ENCODE measurements around the gene CDS2. TPM values are rescaled to one million over a fixed set of nuclear protein-coding genes. Genes with fewer than 3 reads are reported as not detected.
"Not testable (repeated sequence)": the region's sequence is repeated elsewhere in the genome, so short reads cannot be mapped to it uniquely, and the experiment has no call there.

CDS2 gene
- 10 to 100 TPM; 49.4 to 51.7 TPM for total RNA-seq

DNA sequence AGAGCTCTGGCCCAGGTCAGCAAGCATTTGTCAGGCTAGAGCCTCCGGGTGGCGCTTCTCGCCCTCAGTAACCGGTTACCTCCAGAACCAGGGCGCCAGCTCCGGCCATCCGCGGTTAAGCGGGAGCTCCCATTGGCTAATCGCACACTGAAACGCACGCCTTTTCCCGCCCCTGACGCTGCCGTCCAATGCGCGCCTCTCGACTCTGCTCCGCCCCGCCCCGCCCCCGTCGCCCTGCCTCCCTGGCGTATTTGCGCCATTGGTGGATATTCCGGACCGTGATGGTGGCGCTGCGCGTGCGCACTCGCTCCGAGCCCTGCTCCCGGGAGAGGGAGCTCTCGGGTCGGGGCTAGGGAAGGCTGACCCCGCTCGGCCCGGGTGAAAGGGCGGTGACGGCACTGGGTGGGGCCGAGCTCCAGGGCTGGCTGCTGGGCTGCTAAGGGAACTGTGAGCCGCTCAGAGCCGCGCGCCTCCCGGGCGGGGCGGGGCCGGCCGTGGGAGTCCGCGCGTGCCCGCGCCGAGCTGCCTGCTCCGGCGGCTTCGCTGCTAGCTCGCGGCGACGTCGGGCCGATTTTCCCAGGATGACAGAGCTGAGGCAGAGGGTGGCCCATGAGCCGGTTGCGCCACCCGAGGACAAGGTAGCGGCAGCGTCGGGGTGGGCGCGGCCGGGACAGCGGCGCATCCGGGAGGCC lies at the start of gene CDS2:
CDS2 (plus strand) TSS at position 497 of the 692 bp plus-strand sequence; CDS start at position 582, 85 bp downstream.
- POLR2A ChIA-PET: interaction anchor here (0.6 to 2.1 kb wide), 10 partner anchors 10 to 1359 kb away, joined by 3 to 21 read pairs (median 4); partner anchors contain the start of gene ADISSP

DNA sequence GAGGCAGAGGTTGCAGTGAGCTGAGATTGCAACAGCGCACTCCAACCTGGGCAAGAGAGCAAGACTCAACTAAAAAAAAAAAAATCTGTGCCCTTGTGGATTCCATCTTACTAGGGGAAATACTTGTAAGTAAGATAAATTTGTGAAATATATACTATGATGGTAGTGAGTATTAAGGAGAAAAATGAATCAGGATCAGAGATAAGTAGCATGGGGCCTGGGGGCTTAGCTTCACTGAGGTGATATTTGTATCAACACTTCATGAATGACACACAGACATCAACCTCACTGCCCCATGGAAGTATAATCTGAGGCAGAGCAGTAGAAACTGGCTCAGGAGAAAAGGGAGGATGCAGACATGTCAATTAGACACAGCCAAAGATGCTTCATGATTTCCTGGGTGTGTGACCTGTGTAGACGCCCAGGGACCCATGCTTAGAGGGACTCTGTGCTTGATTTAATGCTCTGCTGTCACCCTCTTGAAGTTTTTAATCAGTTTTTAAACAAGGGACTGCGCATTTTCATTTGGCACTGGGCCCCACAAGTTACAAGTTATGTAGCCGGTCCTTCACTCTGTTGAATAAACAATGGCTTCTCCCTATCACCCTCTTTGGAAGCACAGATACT lies 48.9 kb upstream of the CDS2 start:
- CTCF ChIA-PET: interaction anchor here (0.6 to 1.4 kb wide), 2 partner anchors 39 to 537 kb away, joined by 3 to 4 read pairs; no protein-coding TSS in a partner anchor

More for the DNA sequence above, at the start of gene CDS2:
- CTCF ChIA-PET: interaction anchor here (0.8 to 3.2 kb wide), 17 partner anchors 9 to 96 kb away, joined by 3 to 20 read pairs (median 5); no protein-coding TSS in a partner anchor

DNA sequence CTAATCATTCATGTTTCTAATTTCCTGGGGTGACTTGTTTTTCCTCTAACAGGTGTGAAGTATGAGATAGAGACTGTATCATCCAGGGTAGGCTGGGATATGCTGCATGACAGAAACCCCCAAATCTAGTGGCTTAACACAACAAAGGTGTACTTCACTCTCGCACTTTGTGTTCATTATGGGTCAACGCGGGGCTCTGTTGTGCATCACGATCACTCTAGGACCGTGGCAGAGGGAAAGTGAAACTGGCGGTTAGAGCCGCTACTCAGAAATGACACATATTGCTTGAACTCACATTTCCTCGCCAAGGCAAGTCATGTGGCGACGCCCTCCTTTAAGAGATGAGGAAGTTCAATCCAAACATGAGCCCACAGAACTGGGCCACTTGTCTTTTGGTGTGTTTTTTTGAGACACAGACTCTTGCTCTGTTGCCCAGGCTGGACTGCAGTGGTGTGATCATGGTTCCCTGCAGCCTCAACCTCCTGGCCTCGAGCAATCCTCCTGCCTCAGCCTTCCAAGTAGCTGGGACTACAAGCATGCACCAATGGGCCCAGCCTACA lies 48.3 kb upstream of the CDS2 start:
- ChIA-PET CTCF (interaction anchor here (0.6 to 2.1 kb wide), 3 partner anchors 21 to 537 kb away, joined by 3 to 5 read pairs (median 4); no protein-coding TSS in a partner anchor), POLR2A (interaction anchor here (0.7 to 1.3 kb wide), 2 partner anchors 123 to 265 kb away, joined by 3 to 4 read pairs; no protein-coding TSS in a partner anchor)

More for the DNA sequence above, 48.9 kb upstream of the CDS2 start:
- POLR2A ChIA-PET: interaction anchor here (1.3 kb wide), 1 partner anchor 264 kb away, joined by 4 read pairs; no protein-coding TSS in a partner anchor

DNA sequence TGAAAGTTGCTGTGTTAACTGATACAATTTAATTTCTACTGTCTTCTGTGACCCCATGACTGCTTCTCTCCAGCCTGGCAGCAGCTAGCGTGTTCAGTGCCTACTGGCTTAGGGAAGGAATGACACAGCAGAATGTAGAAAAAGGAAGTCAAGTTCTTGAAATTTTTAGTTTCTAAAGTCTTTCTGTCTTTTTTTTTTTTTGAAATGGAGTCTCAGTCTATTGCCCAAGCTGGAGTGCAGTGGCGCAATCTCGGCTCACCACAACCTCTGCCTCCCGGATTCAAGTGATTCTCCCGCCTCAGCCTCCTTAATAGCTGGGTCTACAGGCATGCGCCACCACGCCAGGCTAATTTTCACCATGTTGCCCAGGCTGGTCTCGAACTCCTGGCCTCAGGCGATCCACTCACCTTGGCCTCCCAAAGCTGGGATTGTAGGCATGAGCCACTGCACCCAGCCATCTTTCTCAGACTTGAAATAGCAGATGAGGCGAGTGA lies 46.4 kb upstream of the CDS2 start:
- POLR2A ChIA-PET: interaction anchor here (0.6 to 0.8 kb wide), 2 partner anchors 42 kb away, joined by 3 to 4 read pairs; no protein-coding TSS in a partner anchor

GRCh38 chr20:5085380-5085779 lies 41.4 kb upstream of the CDS2 start:
- POLR2A ChIA-PET: no interaction called here
- CTCF ChIA-PET: interaction anchor here (1.4 kb wide), 1 partner anchor 28 kb away, joined by 3 read pairs; no protein-coding TSS in a partner anchor

More for the DNA sequence above, 46.4 kb upstream of the CDS2 start:
- CTCF ChIA-PET: interaction anchor here (2.1 kb wide), 2 partner anchors 21 to 23 kb away, joined by 5 to 6 read pairs; no protein-coding TSS in a partner anchor

DNA sequence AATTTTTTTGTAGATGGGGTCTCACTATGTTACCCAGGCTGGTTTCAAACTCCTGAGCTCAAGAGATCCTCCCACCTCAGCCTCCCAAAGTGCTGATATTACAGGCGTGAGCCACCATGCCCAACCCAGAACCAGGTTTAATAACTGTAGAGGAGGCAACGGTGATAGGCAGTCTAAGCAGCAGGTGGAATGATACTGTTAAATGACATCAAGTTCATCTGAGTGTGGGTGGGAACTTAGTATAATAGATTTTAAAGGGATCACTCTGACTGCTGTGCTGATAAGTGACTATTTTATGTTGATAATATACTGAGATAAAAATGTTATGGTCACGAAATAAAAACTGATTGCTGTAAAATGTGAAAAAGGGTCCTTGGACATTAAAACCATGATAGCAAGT lies 38.1 kb upstream of the CDS2 start:
- ChIA-PET CTCF (interaction anchor here (0.8 kb wide), 1 partner anchor 32 kb away, joined by 3 read pairs; no protein-coding TSS in a partner anchor), POLR2A (interaction anchor here (0.6 kb wide), 1 partner anchor 13 kb away, joined by 4 read pairs; no protein-coding TSS in a partner anchor)

GRCh38 chr20:5090191-5090590 lies 36.6 kb upstream of the CDS2 start:
- CTCF ChIA-PET: interaction anchor here (3.0 kb wide), 1 partner anchor 11 kb away, joined by 11 read pairs; no protein-coding TSS in a partner anchor
- POLR2A ChIA-PET: no interaction called here

DNA sequence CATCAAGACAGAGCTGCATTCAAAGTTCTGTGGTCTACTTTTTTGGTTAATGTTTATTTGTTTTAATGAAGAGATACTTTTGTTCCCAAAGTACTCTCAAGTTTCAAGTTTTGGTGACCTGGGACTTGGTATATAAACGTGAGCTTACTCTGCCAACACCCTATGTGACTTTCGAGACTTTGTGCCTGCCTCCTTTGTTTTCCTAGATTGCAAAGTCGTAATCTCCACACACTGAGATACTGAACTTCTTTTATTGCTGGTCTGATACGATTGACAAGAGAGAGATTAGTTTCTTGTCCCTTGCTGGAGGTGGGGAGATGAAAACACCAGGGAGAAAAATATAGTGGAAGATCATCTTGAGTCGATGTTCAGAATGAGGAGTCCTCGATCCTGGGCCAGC lies 34.9 kb upstream of the CDS2 start:
- CTCF ChIA-PET: interaction anchor here (3.0 kb wide), 1 partner anchor 9 kb away, joined by 11 read pairs; no protein-coding TSS in a partner anchor

DNA sequence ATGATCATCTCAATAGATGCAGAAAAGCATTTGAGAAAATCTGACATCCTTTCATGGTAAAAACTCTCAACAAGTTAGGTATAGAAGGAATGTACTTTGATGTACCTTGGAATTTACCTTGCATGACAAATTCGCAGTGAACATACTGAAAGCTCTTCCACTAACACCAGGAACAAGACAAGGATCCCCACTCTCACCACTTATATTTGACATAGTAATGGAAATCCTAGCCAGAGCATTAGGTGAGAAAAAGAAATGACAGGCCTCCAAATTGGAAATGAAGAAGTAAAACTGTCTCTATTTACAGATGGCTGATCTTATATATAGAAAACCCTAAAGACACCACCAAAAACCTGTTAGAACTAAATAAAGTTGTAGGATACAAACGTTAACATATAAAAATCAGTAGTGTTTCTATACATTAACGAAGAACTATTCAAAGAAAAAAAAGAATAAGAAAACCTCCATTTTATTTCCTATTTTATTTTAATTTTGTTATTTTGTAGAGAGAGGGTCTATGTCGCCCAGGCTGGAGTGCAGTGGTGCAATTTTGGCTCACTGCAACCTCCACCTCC lies 34.0 kb upstream of the CDS2 start:
- ChIA-PET POLR2A (no interaction called here), CTCF (no interaction called here)

More for the DNA sequence above, 34.9 kb upstream of the CDS2 start:
- POLR2A ChIA-PET: no interaction called here

GRCh38 chr20:5095454-5095853 lies 31.4 kb upstream of the CDS2 start:
- POLR2A ChIA-PET: interaction anchor here (1.0 kb wide), 1 partner anchor 10 kb away, joined by 3 read pairs; no protein-coding TSS in a partner anchor
- CTCF ChIA-PET: interaction anchor here (1.8 kb wide), 1 partner anchor 38 kb away, joined by 6 read pairs; no protein-coding TSS in a partner anchor

DNA sequence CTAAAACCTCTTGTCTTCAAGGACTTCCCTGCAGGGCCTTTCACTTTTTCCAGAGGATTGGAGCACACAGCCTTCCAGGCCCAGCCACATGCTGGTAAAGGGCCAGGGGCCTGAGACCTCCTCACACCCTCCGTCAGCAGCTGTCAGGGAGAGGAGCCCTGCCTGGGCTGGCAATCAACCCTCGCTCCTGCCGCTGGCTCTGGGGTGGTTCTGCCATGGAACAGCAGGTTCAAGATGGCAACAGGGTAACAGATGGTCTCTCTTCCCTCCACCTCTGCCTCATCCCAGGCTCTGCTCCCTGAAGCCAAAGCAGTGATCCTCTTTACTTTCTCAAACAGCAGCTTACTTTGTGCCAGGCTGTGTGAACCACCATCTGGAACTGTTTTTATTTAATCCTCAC lies 30.9 kb upstream of the CDS2 start:
- POLR2A ChIA-PET: interaction anchor here (0.5 kb wide), 1 partner anchor 291 kb away, joined by 10 read pairs; no protein-coding TSS in a partner anchor
- CTCF ChIA-PET: interaction anchor here (1.8 kb wide), 1 partner anchor 39 kb away, joined by 6 read pairs; no protein-coding TSS in a partner anchor

DNA sequence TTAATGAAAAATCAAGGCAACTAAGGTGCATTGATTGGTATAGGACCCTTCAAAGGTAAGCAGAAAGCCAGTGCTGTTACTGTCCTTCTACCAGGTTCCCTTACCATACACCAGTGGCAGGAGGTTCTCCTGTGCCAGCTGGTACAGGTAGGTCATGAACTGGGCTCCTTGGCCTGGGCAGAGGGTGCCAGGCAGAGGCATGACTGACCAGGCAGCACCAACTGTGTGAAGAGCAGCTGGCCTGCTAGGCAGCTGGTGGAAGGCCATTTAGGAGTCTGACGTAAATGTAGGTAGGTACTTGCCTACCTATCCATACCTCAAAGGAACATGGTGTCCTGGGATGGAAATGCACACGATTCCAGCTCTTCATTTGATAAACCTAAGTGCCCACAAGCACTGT lies 30.3 kb upstream of the CDS2 start:
- ChIA-PET POLR2A (interaction anchor here (0.5 kb wide), 1 partner anchor 292 kb away, joined by 10 read pairs; no protein-coding TSS in a partner anchor), CTCF (interaction anchor here (1.8 kb wide), 1 partner anchor 39 kb away, joined by 6 read pairs; no protein-coding TSS in a partner anchor)

DNA sequence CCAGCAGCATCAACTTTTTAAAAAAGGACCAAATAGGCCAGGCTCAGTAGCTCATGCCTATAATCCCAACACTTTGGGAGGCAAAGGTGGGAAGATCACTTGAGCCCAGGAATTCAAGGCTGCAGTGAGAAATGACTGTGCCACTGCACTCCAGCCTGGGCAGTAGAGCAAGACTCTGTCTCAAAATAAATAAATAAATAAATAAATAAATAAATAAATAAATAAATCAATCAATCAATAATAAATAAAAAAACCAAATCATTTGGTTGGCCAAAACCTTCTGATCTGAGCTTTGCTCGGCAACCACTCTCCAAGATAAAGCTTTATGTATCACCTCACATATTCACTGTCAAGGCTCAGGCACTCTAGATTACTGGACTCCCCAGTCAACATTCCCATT lies 27.8 kb upstream of the CDS2 start:
- ChIA-PET POLR2A (interaction anchor here (1.1 kb wide), 1 partner anchor 42 kb away, joined by 6 read pairs; no protein-coding TSS in a partner anchor), CTCF (interaction anchor here (0.6 kb wide), 1 partner anchor 896 kb away, joined by 3 read pairs; no protein-coding TSS in a partner anchor)

DNA sequence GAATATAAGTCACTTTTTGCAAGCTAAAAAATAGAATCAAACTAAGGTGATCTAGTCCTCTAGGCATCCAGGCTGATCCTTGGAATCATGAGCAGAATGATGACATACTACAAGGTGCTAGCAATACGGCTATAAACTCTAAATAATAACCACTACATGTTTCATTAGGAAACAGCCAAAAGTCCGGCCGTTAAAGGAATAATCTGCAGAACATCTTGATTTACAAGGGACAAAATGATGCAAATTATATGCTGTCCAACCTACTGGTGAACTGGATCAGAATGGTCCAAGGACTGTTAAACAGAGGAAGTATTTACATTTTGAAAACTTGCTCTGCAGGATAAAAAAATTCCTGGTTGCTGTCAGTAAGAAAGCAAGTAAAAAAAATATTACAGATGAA lies 26.9 kb upstream of the CDS2 start:
- CTCF ChIA-PET: interaction anchor here (2.8 to 2.9 kb wide), 2 partner anchors 9 to 43 kb away, joined by 11 to 23 read pairs; no protein-coding TSS in a partner anchor
- POLR2A ChIA-PET: not testable (repeated sequence)

- ChIA-PET POLR2A (interaction anchor here (0.5 kb wide), 1 partner anchor 12 kb away, joined by 4 read pairs; no protein-coding TSS in a partner anchor), CTCF (interaction anchor here (0.8 to 2.9 kb wide), 12 partner anchors 10 to 359 kb away, joined by 3 to 23 read pairs (median 4); partner anchors contain the start of gene CDS2)
Measured at GRCh38 chr20:5100684-5101347, 26.0 kb upstream of the CDS2 start.

DNA sequence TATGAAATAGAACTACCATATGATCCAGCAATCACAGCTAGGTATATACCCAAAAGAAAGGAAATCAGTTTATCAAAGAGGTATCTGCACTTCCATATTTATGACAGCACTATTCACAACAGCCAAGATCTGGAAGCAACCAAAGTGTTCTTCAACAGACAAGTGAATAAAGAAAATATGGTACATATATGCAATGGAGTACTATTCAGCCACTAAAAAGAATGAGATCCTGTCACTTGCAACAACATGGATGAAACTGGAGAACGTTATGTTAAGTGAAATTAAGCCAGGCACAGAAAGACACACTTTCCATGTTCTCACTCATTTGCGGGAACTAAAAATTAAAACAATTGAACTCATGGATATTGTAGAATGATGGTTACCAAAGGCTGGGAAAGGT lies 22.3 kb upstream of the CDS2 start:
- CTCF ChIA-PET: no interaction called here
- POLR2A ChIA-PET: interaction anchor here (0.9 kb wide), 1 partner anchor 15 kb away, joined by 3 read pairs; the partner anchor contains the start of gene PCNA

DNA sequence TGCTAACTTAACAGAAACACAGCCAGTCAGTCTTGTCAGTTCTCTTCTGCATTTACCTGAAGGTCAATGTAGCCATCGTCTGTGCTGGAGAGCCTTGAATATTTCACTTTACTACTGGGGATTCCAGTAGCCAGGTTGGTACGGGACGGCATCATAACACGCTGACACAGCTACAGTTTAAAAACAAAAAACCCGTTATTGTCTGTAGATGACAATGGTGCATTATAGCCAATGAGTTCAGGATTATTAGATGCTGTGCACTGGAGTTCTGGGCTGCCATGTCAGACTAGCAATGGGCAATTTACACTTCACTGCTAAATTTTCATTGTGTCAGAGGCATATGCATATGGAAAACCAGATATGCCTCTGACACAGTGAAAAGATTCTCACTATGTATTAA lies 17.5 kb upstream of the CDS2 start:
- ChIA-PET CTCF (no interaction called here), POLR2A (no interaction called here)

- CTCF ChIA-PET: interaction anchor here (3.0 kb wide), 1 partner anchor 13 kb away, joined by 20 read pairs; the partner anchor contains the start of gene CDS2
Measured at GRCh38 chr20:5113615-5113986, 13.2 kb upstream of the CDS2 start.

More at GRCh38 chr20:5113615-5113986, 13.2 kb upstream of the CDS2 start:
- POLR2A ChIA-PET: no interaction called here

Data from activated CD8-positive, alpha-beta memory T cell treated with anti-CD3 and anti-CD28 coated beads for 36 hours (primary cell).